Measurements from ENCODE around the gene STX7. TPM values are rescaled to one million over a fixed set of nuclear protein-coding genes. Genes with fewer than 3 reads are reported as not detected.

STX7 gene
- polyA plus RNA-seq, 10 donors, result 30.7 to 51.8 (median 37.0) TPM

DNA sequence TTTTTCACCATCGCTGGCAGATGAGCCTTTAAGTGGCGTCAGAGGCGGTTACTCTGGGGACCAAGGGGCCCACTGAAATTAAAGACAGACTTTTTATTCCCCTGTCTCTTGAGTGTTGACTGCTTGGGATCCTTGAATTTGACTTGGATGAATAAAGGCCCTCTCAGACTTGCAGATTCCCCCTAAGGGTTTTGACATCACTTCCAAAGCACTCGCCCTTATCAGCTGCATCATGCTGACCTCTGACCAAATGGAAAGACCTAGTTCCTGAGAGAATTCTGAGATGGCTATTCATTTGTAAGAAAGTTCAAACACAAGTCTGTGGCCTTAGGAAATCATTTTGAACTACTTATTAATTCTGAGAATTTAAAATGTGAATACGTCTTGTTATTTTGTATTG is 98.2 kb downstream of the STX7 start:
- no peak for DNase-seq

DNA sequence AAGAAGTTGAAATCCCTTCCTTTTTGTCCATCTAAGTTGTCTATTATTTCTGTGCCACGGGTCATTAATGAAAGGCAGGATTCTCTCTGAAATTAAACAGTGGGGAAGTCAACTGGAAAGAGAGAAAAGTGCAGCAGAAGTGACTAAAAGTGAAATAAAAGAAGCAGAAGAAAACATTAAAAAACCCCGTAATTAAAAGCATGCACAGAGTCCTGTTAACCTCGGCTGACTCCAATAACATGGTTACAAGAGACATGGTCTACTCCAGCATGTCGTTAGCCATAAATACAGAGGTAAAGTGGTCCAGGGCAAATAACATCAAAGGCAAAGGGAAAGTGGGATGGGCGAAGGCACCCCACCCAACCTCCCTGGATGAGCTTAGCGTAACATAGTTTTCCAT is 98.6 kb downstream of the STX7 start:
- DNase-seq, result no peak

DNA sequence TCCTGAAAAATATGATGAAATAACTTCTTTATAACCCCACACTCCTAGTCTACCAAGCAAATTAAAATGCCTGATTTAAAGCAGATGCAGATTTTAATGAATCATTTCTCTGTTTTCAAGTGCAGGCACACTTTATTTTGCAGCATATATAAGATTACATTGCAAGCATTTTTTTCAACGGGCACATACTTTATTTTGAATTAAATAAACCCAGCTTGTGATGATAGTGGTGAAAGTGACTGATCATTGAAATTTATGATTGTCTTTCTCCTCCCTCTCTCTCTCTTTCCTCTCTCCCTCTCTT is 99.5 kb downstream of the STX7 start:
- DNase-seq, result no peak

DNA sequence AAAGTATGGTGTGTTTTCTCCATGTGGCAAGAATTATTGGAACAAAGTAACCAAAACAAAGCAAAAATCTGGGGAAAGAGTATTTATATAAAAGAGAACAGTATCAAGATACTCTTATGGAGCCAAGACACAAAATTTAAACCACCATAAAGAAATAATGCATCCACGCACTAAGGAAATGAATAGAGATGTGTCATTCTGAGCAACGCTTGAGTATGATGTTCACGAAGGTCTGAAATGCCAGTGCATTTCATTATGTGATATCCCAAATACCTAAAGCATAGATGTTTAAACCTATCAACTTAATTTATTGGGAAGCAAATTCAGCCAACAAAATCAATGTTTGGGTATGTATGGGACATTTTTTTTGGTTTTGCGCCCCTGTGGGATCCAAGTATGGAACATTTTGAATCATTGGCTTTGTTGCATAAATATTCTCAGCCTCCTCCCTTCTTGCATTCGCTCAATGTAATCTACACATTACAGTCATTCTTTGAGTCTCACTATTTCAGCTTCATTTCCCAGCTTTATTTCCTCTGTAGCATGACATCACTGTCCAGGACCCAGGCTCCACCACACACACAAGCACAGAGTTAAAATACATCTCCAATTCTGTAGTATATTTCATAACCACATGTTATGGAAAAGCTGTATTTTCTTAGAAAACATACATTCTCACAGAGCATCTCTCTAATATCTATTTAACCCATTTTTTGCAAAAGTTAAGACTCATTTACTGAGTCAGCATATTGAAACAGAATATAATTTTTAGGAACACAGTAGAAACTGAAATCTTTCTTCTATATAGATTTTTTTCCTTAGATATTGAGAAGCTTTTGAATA is 100.0 kb downstream of the STX7 start:
- DNase-seq, result no peak

DNA sequence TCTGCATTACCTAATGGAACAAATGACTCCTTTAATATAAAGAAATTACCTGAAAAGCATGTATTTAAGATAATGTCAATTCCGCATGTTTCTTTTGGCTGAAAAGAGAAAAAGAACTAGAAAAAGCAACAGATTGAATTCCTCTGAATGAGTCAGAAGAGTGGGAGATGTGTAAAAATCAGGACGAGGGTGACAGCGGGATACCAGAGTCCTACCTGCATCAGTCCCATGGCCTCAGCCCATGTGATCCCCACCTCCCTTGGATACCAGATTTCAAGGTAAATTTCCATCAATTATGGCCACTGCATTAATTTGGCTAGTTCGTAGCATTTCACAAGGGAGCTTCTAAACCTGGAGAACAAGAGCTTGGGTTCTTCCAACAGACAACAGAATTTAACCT is 101.6 kb downstream of the STX7 start:
- DNase-seq, result no peak

DNA sequence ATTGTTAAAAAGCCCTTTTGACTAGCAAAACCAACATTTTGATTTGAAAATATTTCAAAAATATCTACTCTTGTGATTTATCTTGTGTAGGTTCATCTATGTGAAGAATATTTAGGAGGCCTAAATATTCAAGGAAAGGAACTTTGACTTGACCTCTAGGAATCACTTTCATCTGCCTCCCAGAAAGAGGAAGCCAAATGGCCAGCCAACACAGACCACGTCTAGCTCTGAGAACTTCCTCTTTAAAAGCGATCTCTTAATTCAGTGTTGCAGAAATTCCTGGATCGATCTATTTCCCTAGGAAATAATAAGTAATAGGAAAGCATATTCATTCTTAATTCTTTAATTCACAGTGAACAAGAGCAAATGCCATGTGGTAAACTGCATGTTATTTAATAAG is 102.1 kb downstream of the STX7 start:
- DNase-seq, result no peak

DNA sequence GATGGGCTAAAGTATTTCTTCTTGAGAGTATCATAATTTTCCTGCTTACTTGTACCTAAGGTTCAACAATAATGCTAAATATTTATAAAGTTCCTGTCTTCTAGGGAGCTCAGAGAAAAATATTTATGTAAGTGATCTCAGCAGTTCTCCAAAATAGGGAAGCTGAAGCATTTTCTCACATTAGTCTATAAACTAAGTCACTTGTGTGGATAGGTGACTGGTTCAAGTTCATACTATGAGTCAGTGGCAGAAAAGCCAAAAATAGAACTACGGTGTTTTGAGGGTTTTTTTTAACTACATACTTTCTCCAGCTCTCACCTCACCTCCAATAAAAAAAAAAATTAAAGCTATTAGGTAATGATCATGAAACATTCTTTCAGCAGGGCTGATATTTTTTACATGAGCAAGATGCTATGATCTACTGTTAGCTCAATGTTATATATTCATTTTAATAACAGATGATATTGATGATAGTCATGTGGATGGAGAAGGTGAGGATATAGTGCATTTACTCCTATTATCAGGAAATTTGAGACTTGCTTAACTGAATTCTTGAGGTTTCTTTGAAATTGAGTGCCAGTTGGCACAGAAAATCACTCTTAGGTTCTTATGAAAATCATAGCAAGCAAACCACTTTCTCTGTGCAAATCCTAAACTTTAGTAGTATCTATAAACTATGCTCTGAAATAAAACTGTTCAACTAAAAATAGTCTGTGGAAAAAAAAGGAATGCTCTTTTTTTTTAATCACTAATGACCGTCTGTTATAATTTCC is 107.6 kb downstream of the STX7 start:
- no peak for DNase-seq

DNA sequence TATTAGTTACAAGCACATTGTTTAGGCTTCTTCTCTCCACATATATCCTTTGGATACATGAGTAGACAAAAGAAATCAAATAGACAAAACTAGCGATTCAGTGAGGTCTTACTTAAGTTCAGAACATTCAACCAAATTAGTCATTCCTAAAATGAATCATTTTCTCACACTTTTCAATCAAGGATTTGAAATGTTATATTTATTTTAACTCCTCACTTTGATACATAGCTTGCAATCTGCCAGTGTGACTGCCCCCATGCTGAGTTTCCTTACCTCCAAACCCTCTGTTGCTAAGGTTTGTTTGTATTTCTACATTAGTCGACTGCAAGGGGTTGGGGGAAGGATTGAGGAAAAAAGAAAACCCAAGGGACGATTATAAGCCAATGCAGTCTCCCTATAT is 108.2 kb downstream of the STX7 start:
- DNase-seq, result no peak

DNA sequence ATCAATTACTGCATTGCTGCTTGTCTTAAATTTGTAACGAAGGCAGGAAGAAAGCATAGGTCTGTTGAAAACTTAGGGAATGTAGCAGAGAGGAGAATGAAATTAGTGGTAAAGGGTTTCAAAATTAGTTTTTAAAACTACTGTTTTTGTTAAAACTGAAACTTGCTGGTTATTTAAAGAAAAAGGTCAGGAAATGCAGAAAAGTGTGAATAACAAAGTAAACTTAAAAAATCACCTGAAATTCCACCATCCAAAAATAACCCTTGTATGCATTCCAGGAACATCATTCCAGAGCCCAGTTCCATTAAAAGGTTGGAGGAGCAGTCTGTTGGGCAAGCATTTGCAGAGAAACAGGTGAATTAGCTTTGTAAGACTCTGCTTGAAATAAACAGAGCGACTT is 108.6 kb downstream of the STX7 start:
- no peak for DNase-seq

DNA sequence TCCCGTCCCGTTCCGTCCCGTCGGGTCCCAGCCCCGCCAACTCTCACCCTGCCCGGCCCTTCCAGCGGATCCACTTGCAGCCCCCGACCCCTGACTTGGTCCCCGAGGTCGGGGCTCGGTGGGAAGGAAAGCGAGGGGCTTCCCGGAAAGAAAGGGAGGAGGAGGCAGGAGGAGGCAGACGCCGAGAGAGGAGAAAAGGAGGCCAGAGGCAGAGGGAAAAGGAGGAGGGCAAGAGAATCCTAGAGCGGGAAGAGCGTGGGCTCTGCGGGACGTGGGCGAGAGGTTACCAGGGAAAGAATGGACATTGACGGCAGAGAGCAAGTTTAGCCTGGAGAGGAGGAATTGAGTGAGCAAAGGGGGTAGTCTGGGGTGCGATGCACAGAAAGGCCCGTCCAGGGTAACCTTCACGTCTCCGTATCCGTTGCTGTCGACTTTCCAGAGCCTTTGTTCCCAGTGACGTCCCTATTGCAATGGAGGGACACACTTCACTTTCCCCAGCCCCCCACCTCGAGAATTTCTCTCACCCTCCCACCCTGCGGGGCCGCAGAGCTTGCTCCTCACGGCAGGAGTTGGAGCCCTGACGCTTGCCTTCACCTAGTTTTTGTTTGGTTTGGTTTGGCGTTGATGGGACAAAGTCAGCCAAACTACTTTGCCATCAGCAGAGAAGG is 111.2 kb downstream of the STX7 start:
- DNase-seq, result peak in 1 of 3 donors; percentile 64

DNA sequence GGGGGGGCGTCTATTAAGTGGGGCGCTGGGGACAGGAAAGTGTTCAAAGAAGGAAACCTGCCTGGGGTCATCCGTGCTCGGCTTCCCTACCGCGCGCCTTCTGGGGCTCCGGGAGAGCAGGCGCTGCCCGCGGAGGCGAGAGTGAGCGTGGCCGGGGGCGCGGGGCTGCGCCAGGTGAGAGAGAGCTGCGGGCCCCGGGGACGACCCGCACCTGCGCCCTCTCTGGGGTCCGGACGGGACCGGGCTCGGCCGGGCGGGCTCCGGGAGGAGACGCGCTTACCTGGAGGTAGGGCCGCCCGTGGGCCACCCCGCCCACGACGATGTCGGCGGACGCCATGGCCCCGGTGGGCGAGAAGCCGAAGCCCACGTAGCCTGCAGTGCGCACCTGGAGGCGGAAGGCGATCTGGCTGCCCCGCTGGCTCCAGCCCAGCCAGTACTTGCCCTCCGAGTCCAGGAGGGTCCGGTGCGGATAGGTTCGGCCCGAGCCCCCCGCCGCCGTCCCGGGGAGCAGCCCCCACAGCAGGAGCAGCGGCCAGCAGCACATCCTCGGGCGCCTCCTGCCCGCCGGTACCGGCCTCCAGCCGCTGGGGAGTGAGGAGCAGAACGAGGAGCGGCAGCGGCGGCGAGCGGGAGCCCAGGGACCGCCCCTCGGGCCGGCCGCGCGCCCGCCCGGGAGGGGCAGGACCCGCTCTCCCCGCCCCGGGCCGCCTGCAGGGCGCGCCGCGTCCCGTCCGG is 111.9 kb downstream of the STX7 start, which contains the start of gene MOXD1:
MOXD1 (minus strand) TSS at position 593 of the 735 bp plus-strand sequence; CDS start at position 544, 49 bp downstream.
- DNase-seq, result peak in 2 of 3 donors; percentile 28 to 69

DNA sequence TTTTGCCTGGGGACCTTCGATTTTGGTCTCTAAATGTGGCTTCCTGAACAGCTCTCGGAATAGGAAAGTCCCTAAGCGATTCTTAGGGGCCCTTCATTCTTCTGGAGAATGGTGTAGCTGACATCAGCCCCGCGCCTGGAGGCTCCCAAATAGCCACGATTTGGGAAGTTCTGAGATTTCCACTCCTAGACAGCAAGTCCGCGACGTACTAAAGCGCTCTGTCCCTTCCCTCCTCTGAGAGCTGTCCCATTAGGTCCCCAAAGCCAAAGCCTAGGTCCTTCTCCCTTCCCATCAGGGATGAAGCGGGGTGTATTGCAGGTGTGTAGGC is 112.4 kb downstream of the STX7 start:
- DNase-seq, result peak in 1 of 3 donors; percentile 41

DNA sequence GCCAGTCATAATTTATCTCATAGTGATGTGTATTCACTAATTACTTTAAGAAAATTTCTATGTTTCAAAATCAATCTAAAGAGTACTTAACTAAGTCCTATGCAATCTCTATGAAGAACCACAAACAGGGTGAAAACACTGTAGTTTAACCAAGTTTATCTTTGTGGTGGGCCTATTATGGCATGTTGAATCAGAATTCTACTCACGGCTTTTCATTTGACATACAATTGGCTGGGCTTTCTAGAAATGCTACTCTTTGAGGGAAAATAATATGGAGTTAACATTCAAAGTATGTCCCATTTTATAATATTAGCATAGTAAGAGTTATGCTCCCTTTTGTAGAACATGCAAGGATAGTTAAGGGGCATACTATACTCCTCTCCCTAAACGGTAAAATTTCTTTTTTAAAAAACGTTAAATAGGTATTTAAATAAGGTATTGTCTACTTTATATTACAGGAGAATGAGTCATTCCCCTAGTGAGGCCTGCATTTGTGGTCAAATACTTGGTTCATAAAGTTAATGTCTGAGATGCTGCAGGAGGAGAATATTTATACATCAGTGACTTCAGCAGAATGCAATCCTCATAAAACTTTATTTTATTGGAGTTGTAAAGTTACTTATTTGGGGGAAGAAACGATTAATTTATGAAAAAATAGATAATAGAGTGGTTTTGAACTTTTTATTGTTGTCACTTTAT is 113.4 kb downstream of the STX7 start:
- no peak for DNase-seq

Other genes with a start within 250 kb of the STX7 start
- 10 to 100 TPM in 2 of 10 donors, 1 to 10 TPM in 8; 1.9 to 21.7 (median 3.8) TPM for gene MOXD1, start 111.6 kb downstream of the STX7 start, polyA plus RNA-seq (ENCODE audit: insufficient read length in 10 of 10)
- not detected for gene TAAR9, start 25.2 kb upstream of the STX7 start, polyA plus RNA-seq (ENCODE audit: insufficient read length in 10 of 10)
- gene TAAR8, start 39.6 kb upstream of the STX7 start, polyA plus RNA-seq (ENCODE audit: insufficient read length in 10 of 10), result not detected
- gene TAAR6, start 57.2 kb upstream of the STX7 start, polyA plus RNA-seq (ENCODE audit: insufficient read length in 10 of 10), result not detected
- gene TAAR5, start 76.6 kb upstream of the STX7 start, polyA plus RNA-seq (ENCODE audit: insufficient read length in 10 of 10), result not detected
- gene TAAR2, start 111.2 kb upstream of the STX7 start, polyA plus RNA-seq (ENCODE audit: insufficient read length in 10 of 10), result not detected
- not detected for gene TAAR1, start 146.1 kb upstream of the STX7 start, polyA plus RNA-seq (ENCODE audit: insufficient read length in 10 of 10)
- gene VNN1, start 200.9 kb upstream of the STX7 start, polyA plus RNA-seq (ENCODE audit: insufficient read length in 10 of 10), result under 1 TPM; 0.12 to 0.43 (median 0.26) TPM
- 1 to 10 TPM in 2 of 10 donors, under 1 TPM in 8; 0.12 to 1.8 (median 0.86) TPM for gene VNN2, start 244.8 kb upstream of the STX7 start, polyA plus RNA-seq (ENCODE audit: insufficient read length in 10 of 10)

Data from muscle of back (tissue), 11 donors.